Measurements from ENCODE around the gene SNN. TPM values are rescaled to one million over a fixed set of nuclear protein-coding genes. Genes with fewer than 3 reads are reported as not detected.

Gene SNN
- total RNA-seq, 2 donors from 2014 or later = 28.9 to 35.1 TPM

DNA sequence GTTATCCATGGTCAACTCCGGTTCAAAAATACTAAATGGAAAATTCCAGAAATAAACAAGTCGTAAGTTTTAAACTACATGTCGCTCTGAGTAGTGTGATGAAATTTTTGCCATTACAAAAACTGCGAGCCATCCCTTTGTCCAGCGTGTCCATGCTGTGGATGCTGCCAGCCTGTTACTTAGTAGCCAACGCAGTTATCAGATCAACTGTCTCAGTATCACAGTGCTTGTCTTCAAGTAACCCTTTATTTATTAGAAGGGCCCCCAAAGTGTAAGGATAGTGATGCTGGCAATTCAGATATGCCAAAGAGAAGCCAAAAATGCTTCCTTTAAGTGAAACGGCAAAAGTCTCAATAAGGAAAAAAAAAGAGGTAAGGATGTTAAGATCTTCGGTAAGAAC lies 23.9 kb downstream of the SNN start:
- Mint-ChIP-seq H3K27ac (no peak overlapping the region), H3K27me3 (ENCODE audit: insufficient read depth) (no peaks in the 10 kb centered on the region), H3K9me3 (no peaks in the 10 kb centered on the region), H3K4me3 (no peak overlapping the region), H3K36me3 (ENCODE audit: low read depth) (peaks cover 62% of the 10 kb centered on the region), H3K4me1 (peaks cover 10% of the 10 kb centered on the region)
- H3K27ac ChIP-seq (ENCODE audit: low read depth, low read length) = no peak overlapping the region
- TF ChIP-seq, protein P1, sequence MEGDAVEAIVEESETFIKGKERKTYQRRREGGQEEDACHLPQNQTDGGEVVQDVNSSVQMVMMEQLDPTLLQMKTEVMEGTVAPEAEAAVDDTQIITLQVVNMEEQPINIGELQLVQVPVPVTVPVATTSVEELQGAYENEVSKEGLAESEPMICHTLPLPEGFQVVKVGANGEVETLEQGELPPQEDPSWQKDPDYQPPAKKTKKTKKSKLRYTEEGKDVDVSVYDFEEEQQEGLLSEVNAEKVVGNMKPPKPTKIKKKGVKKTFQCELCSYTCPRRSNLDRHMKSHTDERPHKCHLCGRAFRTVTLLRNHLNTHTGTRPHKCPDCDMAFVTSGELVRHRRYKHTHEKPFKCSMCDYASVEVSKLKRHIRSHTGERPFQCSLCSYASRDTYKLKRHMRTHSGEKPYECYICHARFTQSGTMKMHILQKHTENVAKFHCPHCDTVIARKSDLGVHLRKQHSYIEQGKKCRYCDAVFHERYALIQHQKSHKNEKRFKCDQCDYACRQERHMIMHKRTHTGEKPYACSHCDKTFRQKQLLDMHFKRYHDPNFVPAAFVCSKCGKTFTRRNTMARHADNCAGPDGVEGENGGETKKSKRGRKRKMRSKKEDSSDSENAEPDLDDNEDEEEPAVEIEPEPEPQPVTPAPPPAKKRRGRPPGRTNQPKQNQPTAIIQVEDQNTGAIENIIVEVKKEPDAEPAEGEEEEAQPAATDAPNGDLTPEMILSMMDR (conservative IDR thresholded peaks at IDR 0.05) = no peak
- no peak overlapping the region for H3K9ac ChIP-seq (ENCODE audit: extremely low read depth, low read length, poor library complexity, severe bottlenecking)
- H3K4me3 ChIP-seq (ENCODE audit: low read length) = no peak overlapping the region
- no peak for DNase-seq
- H3K36me3 ChIP-seq (ENCODE audit: control insufficient read depth, insufficient read depth, low read length) = peaks cover 64% of the 10 kb centered on the region
- no peaks in the 10 kb centered on the region for H3K27me3 ChIP-seq (ENCODE audit: control insufficient read depth, insufficient read depth, low read length, poor library complexity, severe bottlenecking)
- no peaks in the 10 kb centered on the region for H3K9me3 ChIP-seq (ENCODE audit: control insufficient read depth, low read length)
- H3K4me1 ChIP-seq (ENCODE audit: control insufficient read depth, insufficient read depth, low read length) = no peaks in the 10 kb centered on the region
- WGBS, 2 experiments (ENCODE audit: insufficient coverage in 1 of 2, insufficient read length in 1 of 2) = 93 to 97% methylated on average over 7 to 8 of the region's 8 CpGs

DNA sequence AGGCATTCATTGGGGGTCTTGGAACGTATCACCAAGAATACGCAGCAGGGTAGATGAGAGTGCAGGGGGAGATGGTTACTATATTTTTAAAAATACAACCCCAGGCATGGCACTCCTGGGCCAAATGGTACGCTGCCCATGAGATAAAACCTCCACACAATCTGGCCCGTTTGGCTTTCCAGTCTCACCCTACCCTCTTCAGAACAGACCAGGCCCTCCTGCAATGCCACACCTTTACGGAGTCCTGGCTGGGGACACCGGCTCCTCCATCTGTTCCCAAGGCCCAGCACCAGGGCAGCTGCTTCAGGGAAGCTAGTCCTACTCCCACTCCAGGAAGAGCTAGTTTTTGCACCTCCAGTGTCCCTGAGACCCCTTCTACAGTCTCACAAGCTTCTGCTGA lies 24.4 kb downstream of the SNN start:
- Mint-ChIP-seq H3K27ac (no peak overlapping the region), H3K9me3 (no peaks in the 10 kb centered on the region), H3K4me1 (peaks cover 10% of the 10 kb centered on the region), H3K27me3 (ENCODE audit: insufficient read depth) (no peaks in the 10 kb centered on the region), H3K4me3 (no peak overlapping the region), H3K36me3 (ENCODE audit: low read depth) (peaks cover 60% of the 10 kb centered on the region)
- no peaks in the 10 kb centered on the region for H3K9me3 ChIP-seq (ENCODE audit: control insufficient read depth, low read length)
- peaks cover 64% of the 10 kb centered on the region for H3K36me3 ChIP-seq (ENCODE audit: control insufficient read depth, insufficient read depth, low read length)
- 93% methylated on average over 6 of the region's 6 CpGs; no CpG with 5 or more reads in 1 of the 2 experiments for WGBS, 2 experiments (ENCODE audit: insufficient coverage in 1 of 2, insufficient read length in 1 of 2)
- H3K4me3 ChIP-seq (ENCODE audit: low read length) = no peak overlapping the region
- H3K27me3 ChIP-seq (ENCODE audit: control insufficient read depth, insufficient read depth, low read length, poor library complexity, severe bottlenecking) = no peaks in the 10 kb centered on the region
- no peak for DNase-seq
- H3K4me1 ChIP-seq (ENCODE audit: control insufficient read depth, insufficient read depth, low read length) = no peaks in the 10 kb centered on the region
- TF ChIP-seq, protein P1 (conservative IDR thresholded peaks at IDR 0.05) = no peak
- H3K9ac ChIP-seq (ENCODE audit: extremely low read depth, low read length, poor library complexity, severe bottlenecking) = no peak overlapping the region
- no peak overlapping the region for H3K27ac ChIP-seq (ENCODE audit: low read depth, low read length)

DNA sequence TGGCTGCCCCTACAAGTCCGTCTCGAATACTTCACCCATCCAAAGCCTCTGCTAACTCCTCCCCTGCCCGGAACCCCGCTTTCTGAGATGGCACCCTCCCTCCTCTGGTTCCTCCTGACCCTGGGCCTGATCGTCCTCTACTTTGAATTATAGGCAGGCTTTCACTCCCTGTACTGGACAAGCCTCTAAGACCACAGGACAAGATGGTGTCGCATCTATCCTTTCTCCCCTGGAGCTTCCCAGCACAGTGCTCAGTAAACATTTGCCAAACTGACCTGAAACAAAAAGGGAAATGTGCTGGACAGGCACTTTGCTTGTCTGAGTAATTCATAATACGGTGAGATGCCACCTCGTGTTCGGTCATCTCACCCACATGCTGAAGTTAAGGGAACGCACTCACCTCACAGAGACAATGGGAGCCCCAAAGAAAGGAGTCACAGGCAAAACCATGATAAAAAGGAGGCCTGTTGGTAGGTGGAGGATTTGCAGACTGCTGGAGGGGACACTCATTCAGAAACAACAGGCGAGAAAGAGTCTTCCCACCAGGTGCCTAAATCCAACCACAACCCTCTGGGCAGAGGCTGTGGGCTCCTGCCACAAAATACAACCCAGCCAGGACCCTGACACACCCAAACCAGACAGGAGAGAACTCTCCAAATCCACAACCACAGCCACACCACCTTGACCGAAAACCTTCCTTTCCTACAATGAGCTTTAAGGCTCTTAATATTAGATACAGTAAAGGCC lies 28.2 kb downstream of the SNN start:
- peaks cover 6% of the 10 kb centered on the region for H3K4me1 Mint-ChIP-seq
- no peak overlapping the region for H3K9ac ChIP-seq (ENCODE audit: extremely low read depth, low read length, poor library complexity, severe bottlenecking)
- no peak for DNase-seq
- H3K36me3 Mint-ChIP-seq (ENCODE audit: low read depth) = peaks cover 52% of the 10 kb centered on the region
- TF ChIP-seq, protein P1 (conservative IDR thresholded peaks at IDR 0.05) = no peak
- WGBS, 2 experiments (ENCODE audit: insufficient coverage in 1 of 2, insufficient read length in 1 of 2) = 89 to 100% methylated on average over 8 to 12 of the region's 12 CpGs
- H3K4me3 Mint-ChIP-seq = no peak overlapping the region
- no peak overlapping the region for H3K4me3 ChIP-seq (ENCODE audit: low read length)
- no peaks in the 10 kb centered on the region for H3K9me3 Mint-ChIP-seq
- H3K27ac Mint-ChIP-seq = peak overlapping the region; percentile 87
- H3K9me3 ChIP-seq (ENCODE audit: control insufficient read depth, low read length) = no peaks in the 10 kb centered on the region
- no peaks in the 10 kb centered on the region for H3K4me1 ChIP-seq (ENCODE audit: control insufficient read depth, insufficient read depth, low read length)
- no peaks in the 10 kb centered on the region for H3K27me3 Mint-ChIP-seq (ENCODE audit: insufficient read depth)
- peaks cover 71% of the 10 kb centered on the region for H3K36me3 ChIP-seq (ENCODE audit: control insufficient read depth, insufficient read depth, low read length)
- H3K27me3 ChIP-seq (ENCODE audit: control insufficient read depth, insufficient read depth, low read length, poor library complexity, severe bottlenecking) = no peaks in the 10 kb centered on the region
- no peak overlapping the region for H3K27ac ChIP-seq (ENCODE audit: low read depth, low read length)

All from endodermal cell (in vitro differentiated cells).